ENCODE measurements around the gene DDX10. TPM values are rescaled to one million over a fixed set of nuclear protein-coding genes. Genes with fewer than 3 reads are reported as not detected.

The DDX10 gene
- total and polyA plus RNA-seq, 2 experiments from 2014 or later = 32.4 to 37.8 TPM

GRCh38 chr11:108729227-108729871, 64.5 kb downstream of the DDX10 start:
- no peaks in the 10 kb centered on the region for H3K27me3 Mint-ChIP-seq (ENCODE audit: insufficient read depth, low read depth, poor library complexity)
- peaks cover 37% of the 10 kb centered on the region for H3K79me2 ChIP-seq (replicated peaks; ENCODE audit: insufficient read depth)
- no peak overlapping the region for H3K27ac Mint-ChIP-seq
- TF ChIP-seq POLR2AphosphoS5 (IDR thresholded peaks at IDR 0.05; ENCODE audit: low read depth) (no peak), ZNF462 (CRISPR knock-in tag; IDR thresholded peaks at IDR 0.05) (no peak), STAT1 (IDR thresholded peaks at IDR 0.05; ENCODE audit: unreplicated experiment) (no peak), CTCF (conservative IDR thresholded peaks at IDR 0.05; ENCODE audit: low read depth in 2 of 2) (no peak), EZH2 (IDR thresholded peaks at IDR 0.05; ENCODE audit: low read depth, unreplicated experiment) (no peak), REST (IDR thresholded peaks at IDR 0.05; ENCODE audit: unreplicated experiment) (no peak), ZNF114 (CRISPR knock-in tag; IDR thresholded peaks at IDR 0.05) (no peak), ETS1 (IDR thresholded peaks at IDR 0.05) (no peak), EZH2phosphoT487 (IDR thresholded peaks at IDR 0.05; ENCODE audit: unreplicated experiment) (no peak), ZNF331 (CRISPR knock-in tag; IDR thresholded peaks at IDR 0.05; ENCODE audit: low read depth) (no peak), JUNB (IDR thresholded peaks at IDR 0.05; ENCODE audit: unreplicated experiment) (no peak), NANOG (IDR thresholded peaks at IDR 0.05; ENCODE audit: borderline replicate concordance) (no peak), CREB1 (CRISPR knock-in tag; IDR thresholded peaks at IDR 0.05; ENCODE audit: low read depth) (no peak)
- peaks cover 13% of the 10 kb centered on the region for H3K4me1 Mint-ChIP-seq
- DNase-seq (ENCODE audit: low spot score) (no peak), ATAC-seq (no peak)
- no peaks in the 10 kb centered on the region; the same call in 2 of the 3 replicates for H3K9me3 Mint-ChIP-seq
- H3K4me3 Mint-ChIP-seq = no peak overlapping the region
- H3K9me2 ChIP-seq (ENCODE audit: insufficient read depth) = no peaks in the 10 kb centered on the region
- no peaks in the 10 kb centered on the region for H3K27me3 ChIP-seq (ENCODE audit: insufficient read depth)
- no peaks in the 10 kb centered on the region for H3K36me3 ChIP-seq (ENCODE audit: insufficient read depth)
- H3K4me2 ChIP-seq = no peak overlapping the region
- no peaks in the 10 kb centered on the region for H3F3A ChIP-seq (replicated peaks; ENCODE audit: low read depth)
- H3K4me3 ChIP-seq = no peak overlapping the region
- peaks cover 7% of the 10 kb centered on the region; the same call in 1 of the 2 replicates for H3K4me1 ChIP-seq (ENCODE audit: insufficient read depth)
- peaks cover 4% of the 10 kb centered on the region; the same call in 2 of the 3 replicates for H3K36me3 Mint-ChIP-seq (ENCODE audit: low read depth)
- H4K20me1 ChIP-seq (replicated peaks; ENCODE audit: insufficient read depth) = no peaks in the 10 kb centered on the region; the same call in 1 of the 2 replicates
- H3K27ac ChIP-seq (ENCODE audit: low read depth) = no peak overlapping the region
- H2AFZ ChIP-seq = no peak overlapping the region
